SK-N-SH (cell line): ENCODE data around the gene SHROOM1. TPM values are rescaled to one million over a fixed set of nuclear protein-coding genes. Genes with fewer than 3 reads are reported as not detected.

Experiments used
- CTCF ChIA-PET: fragments of 300-600, 350-600 bp; formaldehyde crosslinking; extraction: SDS; loops from one replicate; lab custom pipeline; 2021; lab: Yijun Ruan, JAX
- POLR2A ChIA-PET: fragments of 350-600 bp; sonication (Branson Sonifier 250); formaldehyde crosslinking; extraction: SDS; loops from one replicate; lab custom pipeline; 2020; ENCODE audit warnings: antibody characterized with exemption, inconsistent platforms; lab: Yijun Ruan, JAX
- DNase-seq: peaks from one replicate; pipeline ENCODE4 v3.0.0; 2012
- H2AFZ ChIP-seq: fragments of 200-600 bp; sonication (generic); 2 replicates; pipeline ENCODE4 v1.8.1; 2016; ENCODE audit warnings: antibody characterized with exemption, mild to moderate bottlenecking, low read depth
- H3F3A ChIP-seq: fragments of 200-600 bp; sonication (generic); replicated peaks from 2 replicates; pipeline ENCODE3; 2016; ENCODE audit warnings: antibody characterized with exemption, mild to moderate bottlenecking; ENCODE audit not compliant: insufficient read depth
- H3K27ac ChIP-seq, 2 experiments: fragments of 200-500 bp in 1 of 2; fragments of 200-600 bp in 1 of 2; sonication (Bioruptor generic) in 1 of 2; sonication (generic), shearing (Covaris generic) in 1 of 2; 2 replicates each; pipeline versions ENCODE4 v1.5.1 to v1.6.1; 2014 to 2016; ENCODE audit warnings: low read depth in 2 of 2, inconsistent platforms in 1 of 2, low read length in 1 of 2, mild to moderate bottlenecking in 1 of 2, mixed read lengths in 1 of 2
- H3K27me3 ChIP-seq: fragments of 200-600 bp; sonication (generic), shearing (Covaris generic); 2 replicates; pipeline ENCODE4 v1.6.1; 2016; ENCODE audit warnings: mixed run types; ENCODE audit not compliant: insufficient read depth
- H3K36me3 ChIP-seq, 2 experiments: fragments of 200-500 bp in 1 of 2; fragments of 200-600 bp in 1 of 2; sonication (Bioruptor generic) in 1 of 2; sonication (generic) in 1 of 2; replicated peaks in 1 of 2; 2 replicates each; pipeline versions ENCODE3 to v1.5.1; 2014 to 2016; ENCODE audit warnings: low read length in 1 of 2, mild to moderate bottlenecking in 1 of 2; ENCODE audit not compliant: insufficient read depth in 2 of 2, control insufficient read depth in 1 of 2
- H3K4me1 ChIP-seq, 2 experiments: fragments of 200-500 bp in 1 of 2; fragments of 200-600 bp in 1 of 2; sonication (Bioruptor generic) in 1 of 2; sonication (generic), shearing (Covaris generic) in 1 of 2; 2 replicates each; pipeline versions ENCODE4 v1.5.1 to v1.6.1; 2014 to 2016; ENCODE audit warnings: low read depth in 1 of 2, low read length in 1 of 2, mixed run types in 1 of 2; ENCODE audit not compliant: insufficient read depth in 2 of 2, control insufficient read depth in 1 of 2
- H3K4me2 ChIP-seq: fragments of 200-600 bp; sonication (generic), shearing (Covaris generic); 2 replicates; pipeline ENCODE4 v1.6.1; 2017; ENCODE audit warnings: mixed run types
- H3K4me3 ChIP-seq, 2 experiments: fragments of 200-500 bp in 1 of 2; fragments of 200-600 bp in 1 of 2; sonication (Bioruptor generic) in 1 of 2; sonication (generic), shearing (Covaris generic) in 1 of 2; 2 replicates each; pipeline versions ENCODE4 v1.5.1 to v1.8.1; 2014 to 2016; ENCODE audit warnings: low read depth in 2 of 2, inconsistent platforms in 1 of 2, low read length in 1 of 2, mild to moderate bottlenecking in 1 of 2, mixed read lengths in 1 of 2, moderate library complexity in 1 of 2
- H3K79me2 ChIP-seq: fragments of 200-600 bp; sonication (generic); 2 replicates; pipeline ENCODE4 v1.8.1; 2017; ENCODE audit warnings: mild to moderate bottlenecking; ENCODE audit not compliant: insufficient read depth
- H3K9ac ChIP-seq: fragments of 200-600 bp; sonication (generic); 2 replicates; pipeline ENCODE4 v1.6.1; 2017; ENCODE audit warnings: mixed run types
- H3K9me2 ChIP-seq: fragments of 200-600 bp; sonication (generic); 2 replicates; pipeline ENCODE4 v1.6.1; 2017; ENCODE audit warnings: mixed run types
- H3K9me3 ChIP-seq: fragments of 200-600 bp; sonication (generic); 2 replicates; pipeline ENCODE4 v1.6.1; 2017; ENCODE audit warnings: mixed run types, mild to moderate bottlenecking, moderate library complexity
- H4K20me1 ChIP-seq: fragments of 200-600 bp; sonication (generic); 2 replicates; pipeline ENCODE4 v1.6.1; 2017; ENCODE audit warnings: mild to moderate bottlenecking, mixed run types; ENCODE audit not compliant: insufficient read depth
- ELF1 ChIP-seq: IDR thresholded peaks from 2 replicates; pipeline ENCODE4 v1.4.0; 2012
- EP300 ChIP-seq, 2 experiments: IDR thresholded peaks; 2 replicates each; pipeline versions ENCODE4 v1.4.0 to v1.6.1; 2012; ENCODE audit warnings: borderline replicate concordance in 1 of 2, low read depth in 1 of 2, low read length in 1 of 2
- EZH2phosphoT487 ChIP-seq: fragments of 200-600 bp; sonication (generic); IDR thresholded peaks from 2 replicates; pipeline ENCODE4 v1.6.1; 2017; ENCODE audit warnings: low read depth, mixed run types, mild to moderate bottlenecking, antibody characterized with exemption, moderate library complexity, borderline replicate concordance
- GABPA ChIP-seq: IDR thresholded peaks from 2 replicates; pipeline ENCODE4 v1.4.0; 2012; ENCODE audit warnings: low read depth, mild to moderate bottlenecking
- JUND ChIP-seq: IDR thresholded peaks from 2 replicates; pipeline ENCODE4 v1.4.0; 2012
- MEF2A ChIP-seq: IDR thresholded peaks from 2 replicates; pipeline ENCODE4 v1.4.0; 2012; ENCODE audit warnings: low read depth, borderline replicate concordance
- POLR2AphosphoS5 ChIP-seq: IDR thresholded peaks from 2 replicates; pipeline ENCODE4 v1.6.1; 2012; ENCODE audit warnings: low read depth, low read length
- WGBS: methylation state at CpG from one replicate; pipeline ENCODE4 v1.1.6; 2017; ENCODE audit warnings: low lambda C conversion rate; 5-methylcytosine and 5-hydroxymethylcytosine counted together
- polyA plus RNA-seq, 3 experiments: library from polyadenylated mRNA; depleted of rRNA; stranded (reverse); fragments of >200 nt; gene quantifications; 2 replicates each; pipeline ENCODE4 v1.2.3, GENCODE V29; 2012
- TF ChIP-seq, protein P1 (sequence below): IDR thresholded peaks from 2 replicates; pipeline ENCODE4 v1.4.0; 2012; ENCODE audit warnings: low read depth, borderline replicate concordance

The SHROOM1 gene
- polyA plus RNA-seq, 1 of the 3 experiments (the other 2 are of a cell fraction), result 3.8 TPM

DNA sequence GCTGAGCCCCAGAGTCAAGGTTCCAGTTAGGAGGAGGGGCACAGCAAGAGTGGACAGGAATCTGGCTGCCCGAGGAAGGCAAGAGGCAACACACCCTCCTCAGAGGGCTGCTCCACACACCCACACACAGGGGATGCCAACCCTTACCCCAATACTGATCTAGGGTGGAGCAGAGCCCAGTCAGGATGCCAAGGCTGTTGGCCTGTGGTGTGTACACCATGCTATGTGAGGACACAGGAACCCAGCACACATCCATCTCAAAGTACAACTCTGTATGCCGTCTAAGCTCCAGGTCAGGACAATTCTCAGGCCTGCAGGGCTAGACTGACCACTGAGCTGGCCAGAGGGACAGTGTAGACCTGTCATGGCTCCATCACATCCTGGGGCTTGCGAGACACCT lies 56.0 kb downstream of the SHROOM1 start:
- 85% methylated on average over 2 of the region's 3 CpGs for WGBS

DNA sequence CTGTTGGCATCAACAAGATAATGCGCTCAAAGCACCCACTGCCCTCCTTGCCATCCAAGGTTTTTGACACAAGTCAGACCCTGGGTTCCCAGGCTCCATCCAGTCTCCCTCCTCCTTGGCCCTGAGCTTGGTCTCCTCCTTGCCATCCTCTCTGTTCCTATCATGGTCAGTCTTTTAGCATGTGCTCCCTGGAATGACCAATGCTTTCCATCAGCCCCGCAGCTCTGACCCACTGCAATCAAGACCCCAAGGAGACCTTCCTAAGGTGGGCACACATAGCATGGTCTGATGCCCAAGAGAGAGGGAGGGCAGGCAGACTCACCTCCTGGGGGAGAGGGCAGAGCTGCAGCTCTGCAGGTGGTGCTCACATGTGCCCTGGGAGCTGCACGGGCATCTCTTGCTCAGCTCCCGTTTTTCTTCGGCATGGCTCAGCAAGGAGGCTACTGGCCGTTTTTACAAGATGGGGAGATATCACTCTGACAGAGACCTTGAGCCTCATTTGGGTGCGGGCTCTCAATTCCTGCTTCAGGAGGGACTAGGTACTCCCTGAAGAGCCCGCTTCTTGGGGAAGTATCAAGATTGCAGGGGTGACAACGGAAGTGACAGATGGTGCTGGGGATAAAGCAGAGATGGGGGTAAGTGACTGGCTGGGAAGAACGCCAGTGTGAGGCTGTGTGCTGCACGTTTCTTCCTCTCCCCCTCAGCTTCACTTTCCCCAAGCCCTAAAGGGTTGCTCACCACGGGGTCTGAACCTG lies 56.7 kb downstream of the SHROOM1 start:
- no peak overlapping the region for H3K9ac ChIP-seq
- POLR2A ChIA-PET, result no interaction called here
- no peak for DNase-seq
- H4K20me1 ChIP-seq, result peaks cover 12% of the 10 kb centered on the region; the same call in 1 of the 2 replicates
- H3K4me2 ChIP-seq, result no peak overlapping the region
- TF ChIP-seq MEF2A, result no peak
- no peak for TF ChIP-seq ELF1
- TF ChIP-seq EZH2phosphoT487, result no peak
- TF ChIP-seq, protein P1, sequence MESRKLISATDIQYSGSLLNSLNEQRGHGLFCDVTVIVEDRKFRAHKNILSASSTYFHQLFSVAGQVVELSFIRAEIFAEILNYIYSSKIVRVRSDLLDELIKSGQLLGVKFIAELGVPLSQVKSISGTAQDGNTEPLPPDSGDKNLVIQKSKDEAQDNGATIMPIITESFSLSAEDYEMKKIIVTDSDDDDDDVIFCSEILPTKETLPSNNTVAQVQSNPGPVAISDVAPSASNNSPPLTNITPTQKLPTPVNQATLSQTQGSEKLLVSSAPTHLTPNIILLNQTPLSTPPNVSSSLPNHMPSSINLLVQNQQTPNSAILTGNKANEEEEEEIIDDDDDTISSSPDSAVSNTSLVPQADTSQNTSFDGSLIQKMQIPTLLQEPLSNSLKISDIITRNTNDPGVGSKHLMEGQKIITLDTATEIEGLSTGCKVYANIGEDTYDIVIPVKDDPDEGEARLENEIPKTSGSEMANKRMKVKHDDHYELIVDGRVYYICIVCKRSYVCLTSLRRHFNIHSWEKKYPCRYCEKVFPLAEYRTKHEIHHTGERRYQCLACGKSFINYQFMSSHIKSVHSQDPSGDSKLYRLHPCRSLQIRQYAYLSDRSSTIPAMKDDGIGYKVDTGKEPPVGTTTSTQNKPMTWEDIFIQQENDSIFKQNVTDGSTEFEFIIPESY, result no peak
- no peak for TF ChIP-seq GABPA
- no peak for TF ChIP-seq EP300 (IDR thresholded peaks at IDR 0.05; ENCODE audit: borderline replicate concordance in 1 of 2, low read depth in 1 of 2, low read length in 1 of 2)
- TF ChIP-seq POLR2AphosphoS5, result no peak
- peaks cover 10 to 49% of the 10 kb centered on the region in 2 experiments; a peak in 1 of 4 replicates for H3K4me1 ChIP-seq
- CTCF ChIA-PET, result interaction anchor here (1.0 to 3.0 kb wide), 5 partner anchors 19 to 54 kb away, joined by 3 to 16 read pairs (median 5); partner anchors contain the start of gene CCNI2
- peaks cover 75% of the 10 kb centered on the region for H3K79me2 ChIP-seq
- no peaks in the 10 kb centered on the region for H3K36me3 ChIP-seq
- H3K27me3 ChIP-seq, result no peaks in the 10 kb centered on the region
- H3K27ac ChIP-seq, result no peak overlapping the region; a peak in 1 of 4 replicates
- H3K4me3 ChIP-seq, result no peak overlapping the region
- 77% methylated on average over 12 of the region's 12 CpGs for WGBS
- no peaks in the 10 kb centered on the region for H3K9me3 ChIP-seq
- no peaks in the 10 kb centered on the region for H3K9me2 ChIP-seq
- no peak overlapping the region for H2AFZ ChIP-seq
- H3F3A ChIP-seq, result peaks cover 1% of the 10 kb centered on the region

More for the DNA sequence above, 56.0 kb downstream of the SHROOM1 start:
- Histone ChIP-seq H3K4me2 (no peak overlapping the region), H3K4me1 (peaks cover 10 to 49% of the 10 kb centered on the region in 2 experiments; a peak in 1 of 4 replicates), H3K27me3 (no peaks in the 10 kb centered on the region), H3K4me3 (no peak overlapping the region), H3K36me3 (no peaks in the 10 kb centered on the region), H3K9me3 (no peaks in the 10 kb centered on the region), H2AFZ (no peak overlapping the region), H3K27ac (no peak overlapping the region), H3K9me2 (no peaks in the 10 kb centered on the region), H4K20me1 (peaks cover 6% of the 10 kb centered on the region; the same call in 1 of the 2 replicates), H3K79me2 (peaks cover 69% of the 10 kb centered on the region), H3K9ac (no peak overlapping the region), H3F3A (peaks cover 5% of the 10 kb centered on the region)
- ChIA-PET POLR2A (no interaction called here), CTCF (interaction anchor here (0.6 to 3.0 kb wide), 4 partner anchors 19 to 130 kb away, joined by 3 to 16 read pairs (median 8); partner anchors contain the start of gene CCNI2)
- DNase-seq, result no peak
- TF ChIP-seq JUND, result no peak
